IMR-90 (cell line): ENCODE measurements around the gene MLYCD. TPM values are rescaled to one million over a fixed set of nuclear protein-coding genes. Genes with fewer than 3 reads are reported as not detected.

ENCODE experiments used
- ATAC-seq: fragments of 200-7000 bp; cut with Tn5 transposase; 2 replicates; pipeline ENCODE4 v1.9.1; 2020; ENCODE audit warnings: low read depth, mild to moderate bottlenecking, moderate library complexity
- BruUV-seq: library from RNA; stranded (reverse); fragments of 400-500 nt; replicated peaks from 2 replicates; lab custom pipeline; 2021; lab: Mats Ljungman, UMichigan
- CTCF ChIA-PET: fragments of 300-600 bp; formaldehyde crosslinking; extraction: SDS; loops from one replicate; lab custom pipeline; 2021; ENCODE audit warnings: antibody characterized with exemption; lab: Yijun Ruan, JAX
- POLR2A ChIA-PET: fragments of 300-600 bp; sonication (Branson Sonifier 250); formaldehyde crosslinking; loops from one replicate; lab custom pipeline; 2022; ENCODE audit warnings: antibody characterized with exemption; ENCODE audit not compliant: unreplicated experiment; lab: Charles Lee
- DNase-seq: peaks from one replicate; pipeline ENCODE4 v3.0.0; 2013
- H2AFZ ChIP-seq: replicated peaks from 2 replicates; pipeline ENCODE3; 2013; ENCODE audit warnings: low read length, mild to moderate bottlenecking; ENCODE audit not compliant: poor library complexity
- H2AK5ac ChIP-seq: 2 replicates; pipeline ENCODE4 v1.6.1; 2013; ENCODE audit warnings: low read depth, low read length, inconsistent platforms
- H2AK9ac ChIP-seq: replicated peaks from 2 replicates; pipeline ENCODE3; 2013; ENCODE audit warnings: mild to moderate bottlenecking, low read depth, low read length, moderate library complexity; ENCODE audit not compliant: poor library complexity
- H2BK120ac ChIP-seq: 2 replicates; pipeline ENCODE4 v1.6.1; 2013; ENCODE audit warnings: low read depth, low read length, inconsistent platforms
- H2BK15ac ChIP-seq: 3 replicates; pipeline ENCODE4 v1.6.1; 2013; ENCODE audit warnings: low read depth, low read length, inconsistent platforms
- H2BK20ac ChIP-seq: 2 replicates; pipeline ENCODE4 v1.6.1; 2013; ENCODE audit warnings: low read depth, mild to moderate bottlenecking, inconsistent platforms, low read length, moderate library complexity
- H2BK5ac ChIP-seq: 2 replicates; pipeline ENCODE4 v1.6.1; 2013; ENCODE audit warnings: mild to moderate bottlenecking, low read depth, low read length, inconsistent platforms; ENCODE audit not compliant: poor library complexity, severe bottlenecking
- H3K14ac ChIP-seq: replicated peaks from 2 replicates; pipeline ENCODE4 v1.6.1; 2013; ENCODE audit warnings: low read depth, low read length, inconsistent platforms
- H3K18ac ChIP-seq: 2 replicates; pipeline ENCODE4 v1.6.1; 2013; ENCODE audit warnings: low read depth, low read length, control low read depth
- H3K23ac ChIP-seq: 2 replicates; pipeline ENCODE4 v1.6.1; 2013; ENCODE audit warnings: low read depth, low read length, inconsistent platforms
- H3K27ac ChIP-seq: 2 replicates; pipeline ENCODE4 v1.5.1; 2013; ENCODE audit warnings: mild to moderate bottlenecking, control low read depth, low read length; ENCODE audit not compliant: insufficient read depth
- H3K27me3 ChIP-seq: 2 replicates; pipeline ENCODE4 v1.6.1; 2013; ENCODE audit warnings: low read length; ENCODE audit not compliant: control insufficient read depth, insufficient read depth
- H3K36me3 ChIP-seq: 2 replicates; pipeline ENCODE4 v1.6.1; 2013; ENCODE audit warnings: low read length, mixed read lengths; ENCODE audit not compliant: control insufficient read depth, insufficient read depth
- H3K4ac ChIP-seq: 2 replicates; pipeline ENCODE4 v1.6.1; 2013; ENCODE audit warnings: low read depth, low read length, inconsistent platforms
- H3K4me1 ChIP-seq: 2 replicates; pipeline ENCODE4 v1.6.1; 2013; ENCODE audit warnings: low read length, mixed read lengths; ENCODE audit not compliant: control insufficient read depth, insufficient read depth
- H3K4me2 ChIP-seq: 2 replicates; pipeline ENCODE4 v1.6.1; 2013; ENCODE audit warnings: low read depth, mild to moderate bottlenecking, control low read depth, low read length, moderate library complexity
- H3K4me3 ChIP-seq: 2 replicates; pipeline ENCODE4 v1.5.1; 2013; ENCODE audit warnings: low read depth, mild to moderate bottlenecking, control low read depth, low read length, moderate library complexity; ENCODE audit not compliant: insufficient read depth
- H3K56ac ChIP-seq: 2 replicates; pipeline ENCODE4 v1.6.1; 2013; ENCODE audit warnings: low read length, inconsistent platforms; ENCODE audit not compliant: insufficient read depth; ENCODE audit errors: extremely low read depth
- H3K79me1 ChIP-seq, 2 experiments: 2 replicates each; pipeline ENCODE4 v1.6.1; 2013; ENCODE audit warnings: low read length in 2 of 2, inconsistent platforms in 1 of 2, low read depth in 1 of 2
- H3K9ac ChIP-seq: 2 replicates; pipeline ENCODE4 v1.6.1; 2013; ENCODE audit warnings: low read depth, low read length, control low read depth
- H3K9me1 ChIP-seq: 2 replicates; pipeline ENCODE4 v1.6.1; 2013; ENCODE audit warnings: low read length, inconsistent platforms; ENCODE audit not compliant: insufficient read depth
- H3K9me3 ChIP-seq: 2 replicates; pipeline ENCODE4 v1.6.1; 2013; ENCODE audit warnings: low read length; ENCODE audit not compliant: control insufficient read depth, insufficient read depth
- H4K20me1 ChIP-seq: 2 replicates; pipeline ENCODE4 v1.6.1; 2013; ENCODE audit warnings: low read length, inconsistent platforms; ENCODE audit not compliant: insufficient read depth
- H4K5ac ChIP-seq: 2 replicates; pipeline ENCODE4 v1.6.1; 2013; ENCODE audit warnings: mild to moderate bottlenecking, low read depth, low read length, control low read depth
- H4K8ac ChIP-seq, 2 experiments: 2 replicates each; pipeline ENCODE4 v1.6.1; 2013; ENCODE audit warnings: low read depth in 2 of 2, low read length in 2 of 2, control low read depth in 1 of 2, inconsistent platforms in 1 of 2
- H4K91ac ChIP-seq: 2 replicates; pipeline ENCODE4 v1.6.1; 2013; ENCODE audit warnings: low read depth, low read length, inconsistent platforms; ENCODE audit not compliant: insufficient read depth
- BHLHE40 ChIP-seq: fragments of 150-350 bp; IDR thresholded peaks from 2 replicates; pipeline ENCODE4 v1.6.1; 2016; ENCODE audit warnings: mild to moderate bottlenecking, low read depth, low read length
- CHD1 ChIP-seq: IDR thresholded peaks from 2 replicates; pipeline ENCODE4 v1.6.1; 2012; ENCODE audit warnings: low read depth, low read length, improper control_type of control experiment
- MAZ ChIP-seq: IDR thresholded peaks from 2 replicates; pipeline ENCODE4 v1.6.1; 2012; ENCODE audit warnings: low read depth, mild to moderate bottlenecking, low read length, improper control_type of control experiment, moderate library complexity, borderline replicate concordance
- MXI1 ChIP-seq: IDR thresholded peaks from 2 replicates; pipeline ENCODE4 v1.6.1; 2012; ENCODE audit warnings: low read depth, mild to moderate bottlenecking, low read length, moderate library complexity, borderline replicate concordance
- POLR2A ChIP-seq: IDR thresholded peaks from 2 replicates; pipeline ENCODE4 v1.6.1; 2012; ENCODE audit warnings: mild to moderate bottlenecking, low read depth, low read length
- RAD21 ChIP-seq: IDR thresholded peaks from 2 replicates; pipeline ENCODE4 v1.6.1; 2012; ENCODE audit warnings: low read length, improper control_type of control experiment
- SMC3 ChIP-seq: fragments of 150-350 bp; IDR thresholded peaks from 2 replicates; pipeline ENCODE4 v1.6.1; 2016; ENCODE audit warnings: low read depth, mild to moderate bottlenecking, antibody characterized with exemption, low read length, moderate library complexity
- USF2 ChIP-seq: fragments of 150-350 bp; IDR thresholded peaks from 2 replicates; pipeline ENCODE4 v1.6.1; 2017; ENCODE audit warnings: mild to moderate bottlenecking, antibody characterized with exemption, low read length, low read depth
- WGBS, 2 experiments: methylation state at CpG; one replicate each; pipeline versions ENCODE4 v1.1.5 to v1.1.7; 2013; ENCODE audit warnings: missing lambda C conversion rate in 2 of 2; ENCODE audit not compliant: insufficient read length in 1 of 2; ENCODE audit errors: extremely low coverage in 2 of 2; 5-methylcytosine and 5-hydroxymethylcytosine counted together
- dilution Hi-C: fragments of 300-500 bp; cut with HindIII; formaldehyde crosslinking; loops from one replicate; pipeline ENCODE4 v1.14.3; 2018; ENCODE audit warnings: low sequenced_read_pairs; ENCODE audit not compliant: unreplicated experiment
- in situ Hi-C: fragments of 300-500 bp; cut with MboI; formaldehyde crosslinking; loops from 3 replicates; pipeline ENCODE4 v1.14.3; 2019; ENCODE audit warnings: low sequenced_read_pairs, inconsistent platforms, mixed read lengths
- intact Hi-C: fragments of 100-400 bp; cut with micrococcal nuclease; formaldehyde crosslinking; loops from 2 replicates; pipeline ENCODE4 v1.10.0; 2022
- polyA plus RNA-seq, 3 experiments: library from polyadenylated mRNA; depleted of rRNA; stranded (reverse); fragments of >200 nt; gene quantifications; 2 replicates each; pipeline ENCODE4 v1.2.3, GENCODE V29; 2012; ENCODE audit warnings: low replicate concordance in 1 of 3
- total RNA-seq: library from RNA; depleted of rRNA; stranded (reverse); fragments of >200 nt; gene quantifications from 2 replicates; pipeline ENCODE4 v1.2.3, GENCODE V29; 2012

MLYCD gene
- total and polyA plus RNA-seq, 2 of the 4 experiments (the other 2 are of a cell fraction), result 1.9 to 2.7 TPM

- Histone ChIP-seq H3K4me2 (no peak overlapping the region), H4K8ac (no peak overlapping the region), H2AK5ac (no peak overlapping the region), H2BK20ac (no peak overlapping the region), H4K5ac (no peak overlapping the region), H3K18ac (no peak overlapping the region), H3K9me1 (no peaks in the 10 kb centered on the region; the same call in 1 of the 2 replicates), H3K23ac (no peak overlapping the region), H3K27ac (no peak overlapping the region), H3K9ac (no peak overlapping the region), H4K91ac (no peak overlapping the region), H2BK15ac (no peak overlapping the region), H3K36me3 (no peaks in the 10 kb centered on the region), H2BK120ac (no peak overlapping the region), H3K4ac (no peak overlapping the region), H3K79me1 (no peaks in the 10 kb centered on the region), H2AK9ac (no peak overlapping the region), H4K20me1 (no peaks in the 10 kb centered on the region), H3K4me1 (peaks cover 6% of the 10 kb centered on the region), H3K56ac (no peak overlapping the region), H2AFZ (no peak overlapping the region), H3K27me3 (no peaks in the 10 kb centered on the region; the same call in 1 of the 2 replicates), H3K14ac (no peak overlapping the region), H2BK5ac (no peak overlapping the region), H3K4me3 (no peak overlapping the region), H3K9me3 (no peaks in the 10 kb centered on the region)
- 88% methylated on average over 8 of the region's 30 CpGs; no CpG with 5 or more reads in 1 of the 2 experiments for WGBS, 2 experiments
- no TSS peak for BruUV-seq
- ATAC-seq, result no peak
- no peak for TF ChIP-seq MAZ
- no peak for TF ChIP-seq BHLHE40
- TF ChIP-seq USF2, result no peak
- TF ChIP-seq CHD1, result no peak
- no peak for TF ChIP-seq POLR2A
- TF ChIP-seq MXI1, result no peak
- TF ChIP-seq SMC3, result no peak
- no peak for TF ChIP-seq RAD21
- in situ Hi-C loops, result no loop called here
- ChIA-PET POLR2A (no interaction called here), CTCF (no interaction called here)
- intact Hi-C loops, result no loop called here
- dilution Hi-C loops, result no loop called here
- no peak for DNase-seq
Measured at GRCh38 chr16:83935005-83935857, 36.3 kb downstream of the MLYCD start.
